ENCODE measurements around the gene CCL1.
"Not testable (repeated sequence)": the region's sequence is repeated elsewhere in the genome, so short reads cannot be mapped to it uniquely, and the experiment has no call there.

Gene CCL1

DNA sequence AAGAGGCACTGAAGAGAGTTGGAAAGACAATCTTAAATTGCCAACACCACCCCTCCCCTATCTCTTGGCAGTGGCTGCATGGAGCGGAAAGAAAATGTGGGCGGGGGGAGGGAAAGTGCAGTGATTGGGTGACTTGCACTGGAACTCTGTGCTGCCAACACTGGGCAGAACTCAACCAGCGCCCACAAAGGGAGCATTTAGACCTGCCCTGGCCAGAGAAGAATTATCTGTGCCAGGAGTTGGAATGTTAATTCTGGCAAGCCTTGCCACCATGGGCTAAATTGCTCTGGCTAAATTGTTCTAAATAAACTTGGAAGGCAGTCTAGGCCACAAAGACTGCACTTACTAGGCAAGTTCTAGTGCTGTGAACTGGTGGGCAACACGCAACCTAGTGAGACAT, 13.3 kb downstream of the CCL1 start:
- ChIA-PET POLR2A (no interaction called here), CTCF (interaction anchor here (1.5 to 1.8 kb wide), 3 partner anchors 12 to 149 kb away, joined by 4 to 19 read pairs (median 6); partner anchors contain the start of gene CCL1)
- no peak for DNase-seq (ENCODE audit: low read depth, low spot score)
- TF ChIP-seq, protein P1, sequence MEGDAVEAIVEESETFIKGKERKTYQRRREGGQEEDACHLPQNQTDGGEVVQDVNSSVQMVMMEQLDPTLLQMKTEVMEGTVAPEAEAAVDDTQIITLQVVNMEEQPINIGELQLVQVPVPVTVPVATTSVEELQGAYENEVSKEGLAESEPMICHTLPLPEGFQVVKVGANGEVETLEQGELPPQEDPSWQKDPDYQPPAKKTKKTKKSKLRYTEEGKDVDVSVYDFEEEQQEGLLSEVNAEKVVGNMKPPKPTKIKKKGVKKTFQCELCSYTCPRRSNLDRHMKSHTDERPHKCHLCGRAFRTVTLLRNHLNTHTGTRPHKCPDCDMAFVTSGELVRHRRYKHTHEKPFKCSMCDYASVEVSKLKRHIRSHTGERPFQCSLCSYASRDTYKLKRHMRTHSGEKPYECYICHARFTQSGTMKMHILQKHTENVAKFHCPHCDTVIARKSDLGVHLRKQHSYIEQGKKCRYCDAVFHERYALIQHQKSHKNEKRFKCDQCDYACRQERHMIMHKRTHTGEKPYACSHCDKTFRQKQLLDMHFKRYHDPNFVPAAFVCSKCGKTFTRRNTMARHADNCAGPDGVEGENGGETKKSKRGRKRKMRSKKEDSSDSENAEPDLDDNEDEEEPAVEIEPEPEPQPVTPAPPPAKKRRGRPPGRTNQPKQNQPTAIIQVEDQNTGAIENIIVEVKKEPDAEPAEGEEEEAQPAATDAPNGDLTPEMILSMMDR (IDR thresholded peaks at IDR 0.05; ENCODE audit: insufficient read depth, low read length, missing control alignments): no peak
- H3K4me3 ChIP-seq (ENCODE audit: low read depth, low read length): no peak overlapping the region

DNA sequence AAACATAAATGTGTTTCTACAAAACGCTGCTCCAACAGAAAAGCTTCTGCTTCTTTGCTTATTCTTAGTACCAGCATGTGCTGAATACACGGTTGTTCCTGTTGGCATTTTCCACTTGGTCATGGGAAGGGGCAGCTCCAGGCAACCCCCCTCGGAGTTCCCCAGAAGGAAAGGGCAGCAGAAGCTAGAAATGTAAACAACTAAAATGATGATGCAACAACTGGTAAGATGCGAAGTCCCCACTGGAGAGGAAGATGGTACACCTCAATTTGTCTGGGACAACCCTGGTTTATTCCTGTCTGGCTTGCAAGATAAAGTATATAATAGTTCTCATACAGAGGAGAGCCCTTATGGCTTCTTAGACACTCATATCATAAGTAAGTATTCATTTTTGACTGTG, 16.0 kb downstream of the CCL1 start:
- H3K4me3 ChIP-seq (ENCODE audit: low read depth, low read length): no peak overlapping the region
- no peak for DNase-seq (ENCODE audit: low read depth, low spot score)
- ChIA-PET POLR2A (no interaction called here), CTCF (interaction anchor here (1.0 to 2.7 kb wide), 2 partner anchors 14 to 18 kb away, joined by 3 to 10 read pairs; no protein-coding TSS in a partner anchor)
- TF ChIP-seq, protein P1 (IDR thresholded peaks at IDR 0.05; ENCODE audit: insufficient read depth, low read length, missing control alignments): no peak

DNA sequence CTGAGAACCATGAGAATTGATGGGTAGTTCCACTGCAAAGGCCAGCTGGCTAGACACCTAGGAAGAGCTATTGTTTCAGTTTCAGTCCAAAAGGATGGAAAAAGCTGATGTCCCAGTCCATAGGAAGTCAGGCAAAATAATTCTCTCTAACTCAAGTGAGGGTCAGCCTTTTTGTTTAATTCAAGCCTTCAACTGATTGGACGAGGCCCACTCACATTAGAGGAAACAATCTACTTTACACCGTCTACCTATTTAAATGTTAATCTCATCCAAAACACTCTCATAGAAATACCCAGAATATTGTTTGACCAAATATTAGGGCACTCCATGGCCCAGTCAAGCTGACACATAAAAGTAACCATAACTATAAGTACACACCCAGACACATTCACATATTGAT, 21.1 kb downstream of the CCL1 start:
- POLR2A ChIA-PET: no interaction called here
- TF ChIP-seq, protein P1 (IDR thresholded peaks at IDR 0.05; ENCODE audit: insufficient read depth, low read length, missing control alignments): no peak
- DNase-seq (ENCODE audit: low read depth, low spot score): no peak
- CTCF ChIA-PET: interaction anchor here (1.0 to 1.5 kb wide), 2 partner anchors 19 to 171 kb away, joined by 3 to 4 read pairs; no protein-coding TSS in a partner anchor
- H3K4me3 ChIP-seq (ENCODE audit: low read depth, low read length): no peak overlapping the region

DNA sequence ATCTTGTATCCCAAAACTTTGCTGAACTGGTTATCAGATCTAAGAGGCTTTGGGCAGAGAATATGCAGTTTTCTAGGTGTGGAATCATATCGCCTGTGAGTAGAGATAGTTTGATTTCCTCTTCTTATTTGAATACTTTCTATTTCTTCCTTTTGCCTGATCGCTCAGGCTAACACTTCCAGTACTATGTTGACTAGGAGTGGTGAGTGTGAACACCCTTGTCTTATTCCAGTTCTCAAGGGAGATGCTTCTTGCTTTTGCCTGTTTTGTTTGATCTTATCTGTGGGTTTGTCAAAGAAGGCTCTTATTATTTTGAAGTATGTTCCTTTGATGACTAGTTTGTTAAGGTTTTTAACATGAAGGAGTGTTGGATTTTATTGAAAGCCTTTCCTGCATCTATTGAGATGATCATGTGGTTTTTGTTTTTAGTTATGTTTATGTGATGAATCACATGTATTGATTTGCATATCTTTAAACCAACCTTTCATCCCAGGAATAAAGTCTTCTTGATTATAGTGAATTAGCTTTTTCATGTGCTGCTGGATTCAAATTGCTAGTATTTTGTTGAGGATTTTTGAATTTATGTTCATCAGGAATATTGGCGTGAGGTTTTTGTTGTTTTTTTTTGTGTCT, 23.8 kb downstream of the CCL1 start:
- H3K4me3 ChIP-seq (ENCODE audit: low read depth, low read length): no peak overlapping the region
- DNase-seq (ENCODE audit: low read depth, low spot score): no peak
- CTCF ChIA-PET: interaction anchor here (1.0 to 3.1 kb wide), 2 partner anchors 22 to 139 kb away, joined by 4 to 22 read pairs; no protein-coding TSS in a partner anchor
- POLR2A ChIA-PET: no interaction called here
- TF ChIP-seq, protein P1 (IDR thresholded peaks at IDR 0.05; ENCODE audit: insufficient read depth, low read length, missing control alignments): no peak

DNA sequence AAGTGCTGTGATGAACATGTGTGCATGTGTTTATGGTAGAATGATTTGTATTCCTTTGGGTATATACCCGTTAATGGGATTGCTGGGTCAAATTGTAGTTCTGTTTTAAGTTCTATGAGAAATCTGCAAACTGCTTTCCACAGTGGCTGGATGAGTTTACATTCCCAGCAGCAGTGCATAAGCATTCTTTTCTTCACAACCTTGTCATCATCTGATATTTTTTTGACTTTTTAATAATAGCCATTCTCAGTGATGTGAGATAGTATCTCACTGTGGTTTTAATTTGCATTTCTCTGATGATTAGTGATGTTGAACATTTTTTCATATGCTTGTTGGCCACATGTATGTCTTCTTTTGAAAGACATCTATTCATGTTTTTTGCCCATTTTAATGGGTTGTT, 25.3 kb downstream of the CCL1 start:
- POLR2A ChIA-PET: no interaction called here
- no peak overlapping the region for H3K4me3 ChIP-seq (ENCODE audit: low read depth, low read length)
- TF ChIP-seq, protein P1 (IDR thresholded peaks at IDR 0.05; ENCODE audit: insufficient read depth, low read length, missing control alignments): no peak
- no peak for DNase-seq (ENCODE audit: low read depth, low spot score)
- CTCF ChIA-PET: interaction anchor here (1.2 to 3.1 kb wide), 2 partner anchors 24 to 137 kb away, joined by 3 to 22 read pairs; no protein-coding TSS in a partner anchor

DNA sequence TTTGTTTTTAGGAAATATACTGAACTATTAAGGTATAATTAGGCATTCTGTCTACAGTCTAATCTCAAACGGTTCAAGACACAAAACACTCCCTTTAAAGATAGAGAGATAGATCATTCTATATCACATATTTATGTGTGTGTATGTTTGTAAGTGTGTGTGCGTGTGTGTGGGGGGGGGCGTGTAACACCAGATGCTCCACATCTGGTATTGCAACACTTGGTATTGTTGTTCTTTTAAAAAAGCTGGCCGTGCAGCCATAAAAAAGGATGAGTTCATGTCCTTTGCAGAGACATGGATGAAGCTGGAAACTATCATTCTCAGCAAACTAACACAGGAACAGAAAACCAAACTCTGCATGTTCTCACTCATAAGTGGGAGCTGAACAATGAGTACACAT, 35.5 kb downstream of the CCL1 start:
- POLR2A ChIA-PET: not testable (repeated sequence)
- CTCF ChIA-PET: interaction anchor here (3.1 kb wide), 1 partner anchor 33 kb away, joined by 29 read pairs; no protein-coding TSS in a partner anchor

DNA sequence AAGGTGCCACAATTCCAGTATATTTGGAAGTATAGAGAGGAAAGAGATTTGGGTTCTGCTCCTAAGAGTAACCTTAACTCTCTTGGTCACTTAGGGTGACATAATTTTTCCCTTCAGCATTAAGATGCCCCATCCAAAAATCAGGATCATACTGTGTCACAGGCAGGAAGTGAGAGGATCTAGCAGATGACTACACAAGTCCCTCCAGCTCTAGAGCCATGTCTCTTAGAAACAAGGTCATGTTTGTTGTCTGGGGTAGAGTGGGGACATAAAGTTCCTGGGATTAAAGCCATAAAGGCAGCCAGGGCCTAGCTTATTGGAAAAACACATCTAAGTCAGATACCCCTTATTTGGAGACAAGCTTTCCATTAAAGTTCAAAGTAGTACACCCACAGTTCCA, 41.1 kb downstream of the CCL1 start:
- ChIA-PET CTCF (interaction anchor here (0.8 to 8.8 kb wide), 5 partner anchors 11 to 121 kb away, joined by 3 to 50 read pairs (median 5); no protein-coding TSS in a partner anchor), POLR2A (no interaction called here)
- no peak for DNase-seq (ENCODE audit: low read depth, low spot score)
- no peak overlapping the region for H3K4me3 ChIP-seq (ENCODE audit: low read depth, low read length)
- TF ChIP-seq, protein P1 (IDR thresholded peaks at IDR 0.05; ENCODE audit: insufficient read depth, low read length, missing control alignments): no peak

More for the DNA sequence above, 35.5 kb downstream of the CCL1 start:
- not testable (repeated sequence) for H3K4me3 ChIP-seq (ENCODE audit: low read depth, low read length); DNase-seq (ENCODE audit: low read depth, low spot score)

Measured in AG04449 (cell line).